Endothelial cell of umbilical vein (primary cell): ENCODE measurements around the gene LIMCH1. TPM values are rescaled to one million over a fixed set of nuclear protein-coding genes. Genes with fewer than 3 reads are reported as not detected.

Experiments
- BruUV-seq: library from RNA; stranded (reverse); fragments of 400-500 nt; replicated peaks from 2 replicates; lab custom pipeline; 2021; lab: Mats Ljungman, UMichigan
- CTCF ChIA-PET: fragments of 300-600, 350-600 bp; sonication (Branson Sonifier 250); formaldehyde crosslinking; loops from one replicate; lab custom pipeline; 2021; ENCODE audit warnings: antibody characterized with exemption, inconsistent platforms; lab: Charles Lee
- POLR2A ChIA-PET: fragments of 300-600, 350-600 bp; sonication (Branson Sonifier 250); formaldehyde crosslinking; loops from one replicate; lab custom pipeline; 2021; ENCODE audit warnings: antibody characterized with exemption, inconsistent platforms; lab: Charles Lee
- DNase-seq: peaks from one replicate; pipeline ENCODE4 v3.0.0-alpha.2; 2011; ENCODE audit warnings: low read depth, low spot score
- FAIRE-seq: peaks from 2 replicates; lab custom pipeline; 2011; peaks lifted over from hg19 to GRCh38; lab: Jason Lieb, UNC
- H2AFZ ChIP-seq: 2 replicates; pipeline ENCODE4 v1.6.0; 2012; ENCODE audit warnings: low read depth, low read length, control low read depth, inconsistent platforms
- H3K27ac ChIP-seq: 2 replicates; pipeline ENCODE4 v1.5.1; 2011; ENCODE audit warnings: low read depth, mild to moderate bottlenecking, control low read depth, low read length, moderate library complexity; ENCODE audit not compliant: insufficient read depth
- H3K27me3 ChIP-seq, 2 experiments: 2 replicates each; pipeline versions ENCODE4 v1.6.0 to v1.6.1; 2011; ENCODE audit warnings: low read length in 2 of 2, mixed read lengths in 1 of 2; ENCODE audit not compliant: control insufficient read depth in 2 of 2, insufficient read depth in 2 of 2
- H3K36me3 ChIP-seq, 2 experiments: 2 replicates in 1 of 2; 3 replicates in 1 of 2; pipeline ENCODE4 v1.5.1; 2011; ENCODE audit warnings: low read length in 2 of 2, mild to moderate bottlenecking in 1 of 2, moderate library complexity in 1 of 2; ENCODE audit not compliant: control insufficient read depth in 2 of 2, insufficient read depth in 2 of 2; ENCODE audit errors: extremely low read depth in 1 of 2
- H3K4me1 ChIP-seq: 3 replicates; pipeline ENCODE4 v1.5.1; 2011; ENCODE audit warnings: mild to moderate bottlenecking, low read length; ENCODE audit not compliant: control insufficient read depth, insufficient read depth; ENCODE audit errors: extremely low read depth
- H3K4me2 ChIP-seq: 2 replicates; pipeline ENCODE4 v1.6.1; 2011; ENCODE audit warnings: low read length, control low read depth, mixed read lengths; ENCODE audit not compliant: insufficient read depth
- H3K4me3 ChIP-seq, 3 experiments: fragments of 200-600 bp in 1 of 3; sonication (generic), shearing (Covaris generic) in 1 of 3; replicated peaks in 1 of 3; 2 replicates each; pipeline ENCODE4 v1.5.1; 2011 to 2016; ENCODE audit warnings: control low read depth in 3 of 3, low read length in 3 of 3, mild to moderate bottlenecking in 2 of 3, inconsistent platforms in 1 of 3, low read depth in 1 of 3, moderate library complexity in 1 of 3; ENCODE audit not compliant: insufficient read depth in 1 of 3
- H3K79me2 ChIP-seq: 2 replicates; pipeline ENCODE4 v1.6.0; 2012; ENCODE audit warnings: low read length, inconsistent platforms; ENCODE audit not compliant: control insufficient read depth, insufficient read depth
- H3K9ac ChIP-seq: replicated peaks from 2 replicates; pipeline ENCODE3; 2011; ENCODE audit warnings: low read length, control low read depth; ENCODE audit not compliant: insufficient read depth; ENCODE audit errors: extremely low read depth
- H3K9me1 ChIP-seq: replicated peaks from 3 replicates; pipeline ENCODE4 v1.6.0; 2011; ENCODE audit warnings: mild to moderate bottlenecking, low read length; ENCODE audit not compliant: control insufficient read depth, insufficient read depth; ENCODE audit errors: extremely low read depth
- H3K9me3 ChIP-seq: replicated peaks from 2 replicates; pipeline ENCODE4 v1.5.1; 2012; ENCODE audit warnings: low read length, inconsistent platforms; ENCODE audit not compliant: control insufficient read depth, insufficient read depth
- H4K20me1 ChIP-seq: replicated peaks from 2 replicates; pipeline ENCODE3; 2011; ENCODE audit warnings: mild to moderate bottlenecking, low read length; ENCODE audit not compliant: control insufficient read depth, insufficient read depth; ENCODE audit errors: extremely low read depth
- CTCF ChIP-seq, 2 donors: IDR thresholded peaks; 1 replicate in 1 of 2; 2 replicates in 1 of 2; pipeline ENCODE4 v1.5.1; 2011; ENCODE audit warnings: low read length in 2 of 2, mild to moderate bottlenecking in 2 of 2, moderate library complexity in 2 of 2, control low read depth in 1 of 2, inconsistent platforms in 1 of 2, low read depth in 1 of 2; ENCODE audit not compliant: insufficient read depth in 1 of 2; ENCODE audit errors: extremely low read depth in 1 of 2
- EZH2 ChIP-seq: IDR thresholded peaks from 2 replicates; pipeline ENCODE4 v1.6.1; 2012; ENCODE audit warnings: borderline replicate concordance, low read depth, mild to moderate bottlenecking, moderate library complexity, low read length, inconsistent platforms; ENCODE audit not compliant: severe bottlenecking
- FOS ChIP-seq: IDR thresholded peaks from 2 replicates; pipeline ENCODE4 v1.6.1; 2011; ENCODE audit warnings: mild to moderate bottlenecking, low read length, moderate library complexity, borderline replicate concordance; ENCODE audit not compliant: insufficient read depth
- GATA2 ChIP-seq: IDR thresholded peaks from 2 replicates; pipeline ENCODE4 v1.7.0; 2011; ENCODE audit warnings: low read depth, mild to moderate bottlenecking, moderate library complexity, mixed read lengths, low read length; ENCODE audit not compliant: insufficient read length, insufficient read depth
- JUN ChIP-seq: IDR thresholded peaks from 2 replicates; pipeline ENCODE4 v1.6.1; 2011; ENCODE audit warnings: borderline replicate concordance, low read depth; ENCODE audit not compliant: insufficient read length, insufficient read depth
- MYC ChIP-seq: IDR thresholded peaks from one replicate; pipeline ENCODE4 v1.6.1; 2011; ENCODE audit warnings: mild to moderate bottlenecking, low read depth, low read length
- POLR2AphosphoS5 ChIP-seq: IDR thresholded peaks from 2 replicates; pipeline ENCODE4 v1.6.1; 2012; ENCODE audit warnings: low read depth, mild to moderate bottlenecking, control low read depth, low read length, moderate library complexity; ENCODE audit not compliant: insufficient read depth
- dilution Hi-C: fragments of 300-500 bp; cut with MboI; formaldehyde crosslinking; loops from one replicate; pipeline ENCODE4 v1.15.0; 2019; ENCODE audit warnings: low sequenced_read_pairs; ENCODE audit not compliant: extremely low pct_ligation_motif_present
- intact Hi-C: fragments of 100-400 bp; cut with micrococcal nuclease; formaldehyde crosslinking; loops from one replicate; pipeline ENCODE4 v1.10.0; 2022
- polyA plus RNA-seq, 4 experiments: library from polyadenylated mRNA; depleted of rRNA in 3 of 4; stranded (reverse) in 3 of 4; unstranded in 1 of 4; fragments of >200 nt; gene quantifications; 2 replicates each; pipeline versions ENCODE4 v1.2.1 to v1.2.3, GENCODE V29; 2011 to 2012; ENCODE audit warnings: missing spikeins in 1 of 4
- total RNA-seq: library from RNA; stranded (reverse); gene quantifications from 2 replicates; pipeline ENCODE4 v1.2.3, GENCODE V29; 2021
- TF ChIP-seq, protein P1 (sequence below): IDR thresholded peaks from 2 replicates; pipeline ENCODE4 v1.6.1; 2011; ENCODE audit not compliant: insufficient read depth, insufficient read length

Gene LIMCH1
- total and polyA plus RNA-seq, 2 donors (not counting 3 experiments of a cell fraction or from before 2014, with no cell fraction given) = 14.3 to 32.8 TPM

GRCh38 chr4:41715155-41715554 lies 177.2 kb downstream of the LIMCH1 start:
- FAIRE-seq = no peak
- H3K4me1 ChIP-seq = no peaks in the 10 kb centered on the region
- H3K27me3 ChIP-seq = peaks cover 0 to 5% of the 10 kb centered on the region in 2 experiments
- intact Hi-C loops (no loop called here), dilution Hi-C loops (no loop called here)
- BruUV-seq = no TSS peak
- no peaks in the 10 kb centered on the region for H3K79me2 ChIP-seq
- TF ChIP-seq GATA2 = no peak
- no peak for TF ChIP-seq EZH2
- no peak for TF ChIP-seq MYC
- TF ChIP-seq POLR2AphosphoS5 = no peak
- no peak for TF ChIP-seq JUN
- TF ChIP-seq, protein P1, sequence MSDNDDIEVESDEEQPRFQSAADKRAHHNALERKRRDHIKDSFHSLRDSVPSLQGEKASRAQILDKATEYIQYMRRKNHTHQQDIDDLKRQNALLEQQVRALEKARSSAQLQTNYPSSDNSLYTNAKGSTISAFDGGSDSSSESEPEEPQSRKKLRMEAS = no peak
- H3K9me1 ChIP-seq = no peaks in the 10 kb centered on the region
- CTCF ChIA-PET = no interaction called here
- POLR2A ChIA-PET = no interaction called here
- H3K9me3 ChIP-seq = no peaks in the 10 kb centered on the region
- no peak overlapping the region for H3K9ac ChIP-seq
- no peak overlapping the region for H3K4me2 ChIP-seq
- no peak overlapping the region for H3K27ac ChIP-seq
- DNase-seq = no peak
- no peaks in the 10 kb centered on the region for H3K36me3 ChIP-seq
- H2AFZ ChIP-seq = no peak overlapping the region
- H3K4me3 ChIP-seq = no peak overlapping the region
- no peaks in the 10 kb centered on the region for H4K20me1 ChIP-seq

- dilution Hi-C loops = no loop called here
- no TSS peak for BruUV-seq
- no peak for FAIRE-seq
Observed at GRCh38 chr4:41718907-41719306, 180.9 kb downstream of the LIMCH1 start.

More at GRCh38 chr4:41718907-41719306, 180.9 kb downstream of the LIMCH1 start:
- H3K9me1 ChIP-seq = no peaks in the 10 kb centered on the region
- no peak overlapping the region for H3K4me3 ChIP-seq
- H3K79me2 ChIP-seq = no peaks in the 10 kb centered on the region
- intact Hi-C loops = no loop called here
- no peak for DNase-seq
- no peaks in the 10 kb centered on the region for H3K36me3 ChIP-seq
- ChIA-PET POLR2A (no interaction called here), CTCF (no interaction called here)
- no peaks in the 10 kb centered on the region for H4K20me1 ChIP-seq
- no peak for TF ChIP-seq POLR2AphosphoS5
- no peak for TF ChIP-seq FOS
- no peak for TF ChIP-seq CTCF (IDR thresholded peaks at IDR 0.05; ENCODE audit: extremely low read depth in 1 of 2, insufficient read depth in 1 of 2, low read depth in 1 of 2, low read length in 2 of 2)
- TF ChIP-seq, protein P1 = no peak
- no peak overlapping the region for H3K9ac ChIP-seq
- no peak overlapping the region for H3K4me2 ChIP-seq
- no peak overlapping the region for H3K27ac ChIP-seq
- no peaks in the 10 kb centered on the region for H3K9me3 ChIP-seq
- H3K4me1 ChIP-seq = no peaks in the 10 kb centered on the region
- H3K27me3 ChIP-seq = peaks cover 0 to 5% of the 10 kb centered on the region in 2 experiments
- H2AFZ ChIP-seq = no peak overlapping the region
